NK-92 (cell line): ENCODE data around the gene MOK.

Source experiments
- DNase-seq: peaks from one replicate; lab custom pipeline; 2025; ENCODE audit not compliant: unreplicated experiment; lab: John Stamatoyannopoulos, UW

The MOK gene

DNA sequence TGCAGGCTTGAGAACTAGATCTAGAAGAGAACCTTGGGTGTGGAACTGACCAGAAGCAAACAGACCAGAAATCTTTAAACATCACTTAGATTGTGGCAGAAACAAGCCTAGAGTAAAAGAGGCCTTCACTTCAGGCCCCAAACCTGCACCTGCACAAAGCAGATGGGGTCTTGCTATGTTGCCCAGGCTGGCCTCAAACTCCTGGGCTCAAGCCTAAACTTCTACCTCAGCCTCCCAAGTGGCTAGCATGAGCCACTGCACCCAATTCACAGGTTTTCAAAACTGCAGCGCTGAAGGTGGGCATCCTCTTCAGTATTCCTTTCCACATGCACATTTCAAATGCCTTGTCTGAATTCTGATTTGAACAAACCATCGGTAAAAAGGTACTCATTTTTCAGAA lies 19.9 kb downstream of the MOK start:
- no peak for DNase-seq

DNA sequence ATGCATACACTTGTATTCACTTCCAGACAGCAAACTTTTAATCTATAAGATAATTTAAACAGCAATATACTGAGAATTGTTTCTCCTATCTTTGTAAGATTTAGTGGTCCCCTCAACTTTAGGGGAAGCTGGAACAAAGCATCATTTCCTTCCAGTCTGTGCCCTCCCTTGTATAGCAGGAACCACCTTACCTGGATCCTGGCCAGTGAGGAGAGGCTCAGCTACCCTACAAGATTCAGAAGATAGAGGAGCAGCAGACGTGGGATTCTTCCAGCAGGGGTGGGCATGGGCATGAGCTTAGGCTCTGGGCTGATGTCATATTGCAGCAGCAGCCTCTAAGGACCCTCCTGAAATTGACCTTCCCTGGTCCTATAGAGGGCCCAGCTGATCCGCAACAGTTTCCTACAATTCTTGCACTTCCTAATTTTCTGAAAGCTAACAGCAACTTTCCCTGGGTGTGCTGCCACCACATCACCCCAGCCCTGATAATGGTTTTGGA lies 21.3 kb downstream of the MOK start:
- no peak for DNase-seq

DNA sequence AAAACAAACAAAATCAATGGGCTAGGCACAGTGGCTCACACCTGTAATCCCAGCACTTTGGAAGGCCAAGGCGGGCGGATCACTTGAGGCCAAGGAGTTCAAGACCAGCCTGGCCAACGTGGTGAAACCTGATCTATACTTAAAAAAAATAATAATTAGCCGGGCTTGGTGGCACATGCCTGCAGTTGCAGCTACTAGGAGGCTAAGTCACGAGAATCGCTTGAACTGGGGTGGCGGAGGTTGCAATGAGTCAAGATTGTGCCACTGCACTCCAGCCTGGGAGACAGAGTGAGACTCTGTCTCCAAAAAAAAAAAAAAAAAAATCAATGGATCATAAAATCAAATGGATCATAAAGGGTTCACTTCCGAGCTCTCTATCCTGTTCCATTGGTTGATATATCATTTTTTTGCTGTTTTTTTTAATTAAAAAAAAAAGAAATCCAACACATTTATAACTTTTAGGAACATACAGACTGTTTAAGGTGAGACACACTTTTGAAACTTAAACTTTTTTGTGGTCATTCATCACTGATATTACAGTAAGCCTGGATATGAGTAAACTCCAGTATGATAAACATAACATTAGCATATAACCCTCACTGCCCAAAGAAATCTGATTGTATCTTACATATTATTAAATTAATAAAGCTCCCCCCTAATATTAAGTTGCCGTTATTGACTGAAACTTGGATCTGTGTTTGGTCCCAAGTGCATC lies 22.1 kb downstream of the MOK start:
- no peak for DNase-seq

DNA sequence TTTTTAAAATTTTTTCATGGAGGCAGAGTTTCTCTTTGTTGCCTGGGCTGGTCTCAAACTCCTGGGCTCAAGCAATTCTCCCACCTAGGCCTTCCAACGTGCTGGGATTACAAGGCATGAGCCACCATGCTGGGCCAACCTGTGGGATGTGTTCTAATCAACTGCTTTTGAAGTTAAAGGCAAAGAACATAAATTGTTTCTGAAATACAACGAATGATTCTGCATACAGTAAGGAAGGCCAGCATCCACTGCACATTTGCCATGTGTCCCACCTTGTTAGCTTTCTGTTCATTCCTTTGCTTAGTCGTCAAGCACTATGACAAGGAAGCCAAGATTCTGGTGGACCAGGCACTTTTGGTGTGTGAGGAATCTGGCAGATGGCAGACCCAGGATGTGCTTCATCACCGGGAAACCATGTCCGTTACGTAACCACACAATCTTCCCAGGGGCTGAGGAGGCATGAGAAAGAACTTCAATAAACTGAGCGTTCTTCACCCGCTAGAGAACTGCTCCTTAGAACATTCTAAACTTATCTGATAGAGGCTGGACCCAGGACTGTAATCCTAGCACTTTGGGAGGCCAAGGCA lies 24.5 kb downstream of the MOK start:
- DNase-seq: no peak

DNA sequence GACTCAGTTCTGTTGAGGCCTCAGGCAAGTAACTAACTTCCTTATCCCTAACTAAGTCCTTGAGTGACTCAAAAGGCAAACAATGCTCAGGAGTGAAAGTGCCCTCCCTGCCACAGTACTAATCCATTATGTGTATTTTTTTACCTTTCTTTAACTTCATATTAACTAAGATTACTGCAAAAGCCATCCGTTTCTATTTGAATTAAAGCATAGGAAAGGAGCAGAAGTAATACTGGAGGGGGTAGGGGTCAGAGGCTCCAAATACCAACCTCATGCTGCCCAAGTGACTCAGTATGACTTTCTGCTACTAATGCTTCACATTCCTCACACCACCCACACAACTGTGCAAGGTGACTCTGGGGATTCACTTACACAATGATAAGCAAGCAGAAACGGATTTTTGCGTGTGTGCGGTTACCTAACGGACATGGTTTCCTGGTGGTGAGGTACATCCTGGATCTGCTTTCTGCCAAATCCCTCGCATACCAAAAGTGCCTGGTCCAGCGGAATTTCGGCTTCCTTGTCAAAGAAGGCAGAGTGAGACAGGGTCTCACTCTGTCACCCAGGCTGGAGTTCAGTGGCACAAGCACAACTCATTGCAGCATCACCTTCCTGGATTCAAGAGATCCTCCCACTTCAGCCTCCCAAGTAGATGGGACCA lies 25.1 kb downstream of the MOK start:
- DNase-seq: no peak

DNA sequence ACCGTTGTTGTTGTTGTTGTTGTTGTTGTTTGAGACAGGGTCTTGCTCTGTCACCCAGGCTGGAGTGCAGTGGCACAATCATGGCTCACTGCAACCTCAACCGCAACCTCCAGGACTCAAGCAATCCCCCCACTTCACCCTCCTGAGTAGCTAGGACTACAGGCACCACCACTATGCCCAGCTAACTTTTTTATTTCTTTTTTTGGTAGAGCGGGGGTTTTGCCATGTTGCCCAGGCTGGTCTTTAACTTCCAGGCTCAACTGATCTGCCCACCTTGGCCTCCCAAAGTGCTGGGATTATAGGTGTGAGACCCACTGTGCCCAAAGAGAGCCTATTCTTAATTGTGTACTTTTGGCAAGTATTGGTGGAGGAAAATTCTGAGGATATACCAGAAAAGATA lies 25.7 kb downstream of the MOK start:
- no peak for DNase-seq

DNA sequence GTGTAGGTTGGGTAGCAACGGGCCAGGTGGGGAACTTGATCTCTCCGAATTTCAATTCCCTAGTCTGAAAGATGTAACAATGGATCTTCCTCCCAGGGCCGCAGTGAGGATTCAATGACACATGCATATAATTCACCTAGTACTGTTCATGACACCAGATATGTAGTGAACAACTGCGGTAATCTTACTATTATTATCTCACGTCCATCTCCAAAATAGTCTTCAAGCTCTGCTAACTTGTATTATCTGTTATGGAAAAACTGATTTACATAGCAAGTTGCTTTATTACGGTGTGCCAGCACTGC lies 26.4 kb downstream of the MOK start:
- no peak for DNase-seq

DNA sequence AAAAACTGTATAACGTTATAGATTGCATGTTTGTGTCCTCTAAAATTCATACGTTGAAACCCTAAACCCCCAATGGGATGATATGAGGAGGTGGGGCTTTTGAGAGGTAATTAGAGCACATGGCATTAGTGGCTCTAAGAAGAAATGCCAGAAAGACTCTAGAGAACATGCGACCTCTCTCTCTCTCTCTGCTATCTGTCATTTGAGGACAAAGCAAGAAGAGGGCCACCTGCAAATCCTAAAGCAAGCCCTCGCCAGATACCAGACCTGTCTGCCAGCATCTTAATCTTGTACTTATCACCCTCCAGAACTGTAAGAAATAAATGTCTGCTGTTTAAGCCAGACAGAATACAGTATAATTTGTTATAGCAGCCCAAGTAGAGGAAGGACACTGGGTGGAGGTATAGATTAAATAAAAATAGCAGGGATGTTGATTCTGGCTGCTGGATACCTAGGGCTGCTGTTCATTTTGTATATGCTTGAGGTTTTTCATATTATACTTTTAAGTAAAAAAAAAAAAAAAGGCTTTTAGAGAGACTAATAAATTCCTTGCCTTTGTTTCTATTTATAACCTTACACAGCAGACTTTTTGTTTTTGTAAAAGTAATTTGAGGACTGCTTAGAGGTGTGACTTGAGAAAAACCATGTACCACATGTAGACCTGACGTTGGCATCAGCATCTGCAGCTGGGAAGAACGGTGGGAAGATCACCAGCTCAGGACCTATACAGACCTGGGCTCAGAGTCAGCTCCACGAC lies 26.9 kb downstream of the MOK start:
- DNase-seq: no peak

DNA sequence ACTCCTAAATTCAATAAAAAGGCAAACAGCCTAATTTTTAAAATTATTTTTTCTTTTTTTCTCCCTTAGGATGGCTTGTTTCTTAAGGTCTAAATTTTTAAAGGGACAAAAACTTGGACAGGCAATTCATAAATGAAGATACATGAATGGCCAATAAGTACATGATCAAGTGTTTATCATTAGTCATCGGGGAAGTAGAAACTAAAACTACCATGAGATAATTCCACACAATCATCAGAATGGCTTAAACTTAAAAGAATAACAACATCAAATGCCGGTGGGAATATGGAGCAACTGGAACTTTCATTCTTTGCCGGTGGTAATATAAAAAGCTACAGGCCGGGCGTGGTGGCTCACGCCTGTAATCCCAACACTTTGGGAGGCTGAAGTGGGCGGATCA lies 29.1 kb downstream of the MOK start:
- DNase-seq: no peak

DNA sequence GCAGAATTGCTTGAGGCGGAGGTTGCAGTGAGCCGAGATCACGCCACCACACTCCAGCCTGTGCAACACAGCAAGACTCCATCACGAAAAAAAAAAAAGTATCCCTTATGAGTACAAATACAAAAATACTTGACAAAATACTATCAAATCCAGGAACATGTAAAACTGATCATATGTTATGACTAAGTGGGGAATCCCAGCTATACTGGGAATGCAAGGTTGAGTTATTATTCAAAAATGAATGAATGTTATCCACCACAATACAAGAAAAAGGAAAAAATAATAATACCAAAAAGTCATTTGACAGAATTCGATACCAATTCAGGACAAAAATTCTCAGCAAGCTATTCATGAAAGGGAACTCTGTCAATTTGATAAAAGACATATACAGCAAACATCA lies 32.6 kb downstream of the MOK start:
- DNase-seq: no peak

DNA sequence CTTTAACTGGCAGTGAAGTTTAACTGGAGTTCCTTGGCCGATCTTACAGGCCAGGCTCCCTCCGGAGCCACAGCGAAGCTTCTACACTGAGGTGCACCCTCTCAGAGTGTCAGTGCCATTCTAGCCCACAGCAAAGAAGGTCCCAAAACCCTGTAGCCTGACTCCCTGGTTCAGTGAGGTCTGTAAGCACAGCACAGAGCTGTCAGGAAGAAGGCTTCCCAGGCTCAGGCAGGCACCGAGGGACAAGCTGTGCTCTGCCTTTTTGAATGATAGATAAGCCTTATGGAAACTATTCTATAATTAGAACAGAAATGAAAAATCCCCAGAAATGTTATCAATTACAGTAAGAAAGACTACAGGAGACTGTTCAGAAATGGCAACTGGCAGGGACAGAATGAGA lies 40.2 kb downstream of the MOK start:
- DNase-seq: no peak

DNA sequence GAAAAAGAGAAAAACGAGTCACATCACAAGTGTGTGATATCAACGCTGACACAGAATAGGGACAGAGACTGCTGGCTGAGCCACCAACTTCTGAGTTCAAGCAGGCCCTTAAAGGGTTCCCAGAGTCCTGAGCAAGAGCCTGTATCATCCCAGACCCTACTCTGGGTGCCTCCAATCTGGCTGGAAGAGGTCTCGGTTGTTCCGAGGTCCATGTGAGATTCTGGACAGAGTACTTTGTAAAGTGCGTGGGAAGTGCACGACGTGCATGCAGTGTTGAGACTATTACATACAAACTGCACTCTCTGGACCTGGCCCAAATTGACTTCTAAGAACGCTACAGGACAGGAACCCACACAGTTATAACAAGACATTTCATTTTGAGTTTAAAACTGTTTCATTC lies 40.6 kb downstream of the MOK start:
- no peak for DNase-seq

DNA sequence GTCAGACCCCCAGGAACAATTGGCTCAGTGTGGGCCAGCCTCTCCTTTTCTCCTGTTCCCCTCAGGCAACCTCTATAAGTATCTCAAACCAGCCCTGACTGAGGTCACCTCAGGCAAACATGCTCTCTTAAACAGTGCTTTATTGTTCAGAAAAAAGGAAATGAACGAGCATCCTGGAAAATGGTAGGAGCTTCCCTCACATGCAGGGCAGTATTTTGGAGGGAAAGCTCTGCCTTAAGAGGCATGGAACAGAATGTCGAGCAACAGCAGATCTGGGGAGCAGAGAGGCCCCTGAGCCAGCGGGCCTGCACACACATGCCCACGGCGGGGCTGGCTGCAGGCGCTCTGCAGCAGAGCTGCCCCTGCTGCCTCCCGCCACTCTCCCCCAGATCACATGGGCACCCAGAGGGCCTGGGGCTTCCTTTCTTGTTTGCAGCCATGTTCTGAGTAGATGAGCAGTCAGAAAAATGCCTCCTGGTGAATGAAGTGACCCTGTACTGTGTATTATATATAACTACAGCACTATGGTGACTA lies 42.0 kb downstream of the MOK start:
- no peak for DNase-seq

DNA sequence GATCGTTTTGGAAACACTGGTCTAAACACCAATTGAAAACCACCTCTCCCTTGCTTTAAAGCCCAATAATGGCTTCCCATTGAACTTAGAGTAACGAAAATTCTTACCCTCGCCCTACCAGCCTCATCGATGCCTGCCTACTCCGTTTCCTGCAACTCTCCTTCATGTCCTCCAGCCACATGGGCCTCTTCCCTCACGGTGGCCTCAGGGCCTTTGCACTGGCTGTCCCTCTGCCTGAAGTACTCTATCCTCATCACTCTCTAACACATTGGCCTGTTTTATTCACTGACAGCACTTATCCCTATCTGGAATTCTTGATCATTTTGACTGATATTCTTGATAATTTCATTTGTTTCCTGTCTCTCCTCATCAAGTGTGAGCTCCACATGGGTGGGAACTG lies 46.8 kb downstream of the MOK start:
- no peak for DNase-seq

DNA sequence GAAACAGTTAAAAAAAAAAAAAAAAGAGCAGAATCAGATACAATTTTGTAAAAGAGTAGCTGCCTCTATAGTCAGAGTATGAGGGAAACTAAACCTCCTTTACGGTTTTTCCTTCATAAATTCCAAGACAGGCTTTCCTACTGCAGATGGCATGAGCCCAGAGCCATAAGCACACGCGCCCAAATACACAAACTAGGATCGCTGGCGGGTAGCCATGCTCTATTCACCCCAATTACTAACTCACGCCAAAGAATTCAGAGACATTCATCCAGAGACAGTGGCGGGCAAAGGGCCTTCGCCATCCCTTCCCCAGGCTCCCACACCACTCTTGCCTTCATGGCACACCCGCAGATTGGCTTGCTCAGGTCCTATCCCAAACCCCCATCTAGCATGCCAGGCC lies 48.2 kb downstream of the MOK start:
- DNase-seq: no peak

DNA sequence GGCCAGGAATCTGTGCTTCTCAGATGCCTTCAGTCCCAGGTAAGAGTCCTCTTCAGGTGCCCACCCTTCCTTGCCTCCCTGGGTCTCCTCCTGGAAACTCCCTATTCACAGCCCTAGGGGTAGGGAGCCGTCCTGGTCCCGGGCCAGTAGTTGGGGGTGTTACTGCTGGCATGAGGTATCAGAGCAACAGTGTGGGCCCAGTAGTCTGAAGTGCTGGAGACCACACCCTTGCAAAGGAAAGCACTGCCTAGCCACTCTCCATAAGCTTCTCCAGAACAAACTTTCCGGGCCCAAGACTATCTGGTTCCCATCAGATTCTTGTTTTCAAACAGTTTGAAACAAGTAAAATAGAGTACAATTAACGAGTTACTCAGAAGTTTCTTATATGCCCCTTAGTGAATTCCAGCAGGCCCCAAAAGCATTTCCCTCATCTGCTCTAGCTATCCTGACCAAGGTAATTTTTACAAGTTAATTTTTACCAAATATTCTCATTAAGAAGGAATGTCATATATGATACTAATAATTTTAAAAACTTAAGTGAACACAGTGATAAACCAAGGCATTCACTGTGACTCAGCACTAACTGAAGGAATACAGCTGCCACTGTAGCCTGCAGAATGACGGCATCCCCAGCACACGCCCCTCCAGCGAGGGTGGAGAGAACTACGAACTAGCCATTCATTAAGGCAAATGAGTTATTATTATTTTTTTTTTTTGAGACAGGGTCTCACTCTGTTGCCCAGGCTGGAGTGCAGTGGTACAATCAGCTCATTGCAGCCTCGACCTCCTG lies 49.4 kb downstream of the MOK start:
- DNase-seq: no peak

DNA sequence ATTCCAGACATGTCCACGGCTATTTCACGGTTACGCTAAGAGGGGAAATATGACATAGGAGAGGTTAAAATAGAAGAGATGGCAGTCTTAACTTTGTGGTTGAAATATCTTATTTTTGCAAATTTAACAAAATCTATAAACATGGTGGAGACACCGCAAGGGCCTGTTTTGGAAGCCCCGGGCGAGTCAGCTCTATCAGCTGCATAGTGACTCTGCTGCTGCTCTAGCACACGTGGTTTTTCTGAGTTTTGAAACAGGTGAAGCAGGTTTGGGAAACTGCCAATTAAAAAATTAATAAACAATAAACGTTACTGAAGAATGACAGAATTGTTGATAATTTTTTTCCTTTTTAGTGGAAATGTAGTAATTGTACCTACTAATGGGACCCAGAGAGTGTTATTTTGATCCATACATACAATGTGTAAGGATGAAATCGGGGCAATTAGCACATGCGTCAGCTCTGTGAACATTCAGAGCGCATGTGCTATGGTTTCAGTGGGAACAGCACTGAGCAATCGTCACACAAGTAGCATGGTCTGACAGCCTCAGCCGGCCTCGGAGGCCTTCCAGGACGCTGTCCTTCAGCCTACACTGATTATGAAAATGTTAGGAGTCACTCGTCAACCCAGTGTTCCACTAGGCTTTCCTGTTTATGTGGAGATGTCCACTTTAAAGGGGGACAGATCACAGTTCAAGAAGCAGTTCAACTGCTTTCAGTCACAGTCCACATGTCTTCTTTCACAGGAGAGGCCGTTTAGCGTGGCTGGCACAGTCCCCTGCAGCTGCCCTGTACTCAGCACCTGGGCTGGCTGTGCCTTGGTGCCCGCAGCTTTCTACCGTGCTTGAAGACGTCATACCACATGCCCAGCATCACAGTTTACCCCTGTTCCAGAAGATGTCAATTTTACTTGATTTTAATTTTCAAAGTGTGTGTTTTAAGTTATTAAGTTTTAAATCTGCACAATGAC lies 51.8 kb downstream of the MOK start:
- DNase-seq: no peak

DNA sequence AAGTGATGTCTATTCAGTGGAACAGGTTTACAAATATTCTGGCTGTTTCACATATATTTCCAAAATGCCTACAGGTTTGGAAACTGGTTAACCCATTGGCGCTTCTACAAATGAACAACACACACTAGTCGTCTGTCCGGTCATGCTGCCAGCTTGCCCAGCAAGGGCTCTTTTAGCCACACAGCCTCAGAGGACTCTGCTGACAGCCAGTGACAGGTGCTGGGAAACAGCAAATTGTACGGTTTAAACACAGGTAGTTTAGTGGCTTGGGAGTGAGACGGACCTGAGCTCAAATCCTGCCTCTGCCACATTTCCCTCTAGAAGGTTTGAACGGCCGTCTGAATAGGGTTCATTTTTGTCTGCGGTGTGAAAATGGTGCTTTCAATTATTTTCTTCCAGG lies 53.8 kb downstream of the MOK start:
- DNase-seq: no peak

DNA sequence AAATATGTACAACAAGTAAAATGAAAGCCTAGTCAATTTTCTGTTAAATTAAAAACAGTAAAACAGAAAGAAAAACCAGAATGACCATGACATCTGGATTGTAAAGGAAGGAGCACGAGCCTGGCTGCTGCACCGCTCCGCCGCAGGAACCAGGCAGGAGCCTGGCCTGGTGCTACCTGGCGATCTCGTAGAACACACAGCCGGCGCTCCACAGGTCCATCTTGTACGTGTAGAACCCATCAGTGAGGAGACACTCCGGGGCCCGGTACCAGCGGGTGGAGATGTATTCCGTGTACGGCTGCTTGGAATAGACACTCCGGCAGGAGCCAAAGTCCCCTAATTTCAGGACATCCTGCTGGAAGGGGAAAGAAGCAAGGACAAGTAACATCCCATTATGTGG lies 54.3 kb downstream of the MOK start:
- DNase-seq: no peak

DNA sequence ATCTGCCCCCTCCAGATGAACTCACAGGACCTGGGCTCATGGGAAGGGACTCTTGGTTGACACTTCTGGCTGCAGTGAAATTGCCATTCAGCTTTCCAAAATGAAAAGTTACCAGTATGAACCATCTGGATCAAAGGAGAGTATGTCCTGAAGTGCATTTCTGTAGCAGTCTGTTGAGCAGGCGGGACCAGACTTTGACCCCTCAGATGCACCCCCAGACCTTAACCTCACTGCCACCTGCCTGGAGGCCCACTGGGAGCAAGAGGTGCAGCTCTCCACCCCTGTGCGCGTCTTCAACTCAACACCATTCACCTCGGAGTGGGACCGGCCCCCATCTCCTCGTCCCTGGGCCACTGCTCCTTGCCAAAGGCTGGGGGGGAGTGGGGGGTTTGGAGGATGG lies 55.0 kb downstream of the MOK start:
- DNase-seq: no peak
